T-helper 2 cell treated with Interferon-gamma antibody and Interleukin-4, amounts not matched to agents 100 ng/mL and 5 ng/mL, for 36 hours (primary cell): ENCODE results near the gene RPH3AL. TPM values are rescaled to one million over a fixed set of nuclear protein-coding genes. Genes with fewer than 3 reads are reported as not detected.

Source experiments
- intact Hi-C: fragments of 100-400 bp; cut with micrococcal nuclease; formaldehyde crosslinking; loops from one replicate; pipeline ENCODE4 v1.15.1; 2023
- total RNA-seq: library from RNA; stranded (reverse); gene quantifications from 2 replicates; pipeline ENCODE4 v1.2.3, GENCODE V29; 2022

Gene RPH3AL
- total RNA-seq, 1 donor from 2014 or later = 4.9 TPM

- intact Hi-C loops = no loop called here
These were observed 16.2 kb downstream of the RPH3AL start for GRCh38 chr17:336110-337021.

GRCh38 chr17:335691-336090, 16.9 kb downstream of the RPH3AL start:
- intact Hi-C loops = no loop called here

- intact Hi-C loops = no loop called here
These were observed 17.6 kb downstream of the RPH3AL start for GRCh38 chr17:334974-335481.

- intact Hi-C loops = no loop called here
These were observed 18.8 kb downstream of the RPH3AL start for GRCh38 chr17:333626-334396.

- intact Hi-C loops = no loop called here
These were observed 19.9 kb downstream of the RPH3AL start for GRCh38 chr17:332558-333322.

GRCh38 chr17:332023-332422, 20.6 kb downstream of the RPH3AL start:
- intact Hi-C loops = no loop called here

- intact Hi-C loops = no loop called here
These were observed 21.5 kb downstream of the RPH3AL start for GRCh38 chr17:330993-331701.

- intact Hi-C loops = no loop called here
These were observed 22.7 kb downstream of the RPH3AL start for GRCh38 chr17:329784-330420.

GRCh38 chr17:327971-328370, 24.6 kb downstream of the RPH3AL start:
- intact Hi-C loops = no loop called here

- intact Hi-C loops = no loop called here
These were observed 25.3 kb downstream of the RPH3AL start for GRCh38 chr17:327296-327695.

GRCh38 chr17:326010-326621, 26.5 kb downstream of the RPH3AL start:
- intact Hi-C loops = no loop called here

- intact Hi-C loops = no loop called here
These were observed 27.2 kb downstream of the RPH3AL start for GRCh38 chr17:325270-326009.

- intact Hi-C loops = no loop called here
These were observed 28.7 kb downstream of the RPH3AL start for GRCh38 chr17:323721-324571.

- intact Hi-C loops = no loop called here
These were observed 29.4 kb downstream of the RPH3AL start for GRCh38 chr17:323181-323580.

GRCh38 chr17:322006-322780, 30.4 kb downstream of the RPH3AL start:
- intact Hi-C loops = no loop called here

- intact Hi-C loops = no loop called here
These were observed 31.1 kb downstream of the RPH3AL start for GRCh38 chr17:321386-321941.

- intact Hi-C loops = no loop called here
These were observed 31.7 kb downstream of the RPH3AL start for GRCh38 chr17:320809-321385.
